Measurements from ENCODE around the gene MYLK. TPM values are rescaled to one million over a fixed set of nuclear protein-coding genes. Genes with fewer than 3 reads are reported as not detected.

Gene MYLK
- polyA plus RNA-seq, 3 donors, result 125 to 143 (median 136) TPM

DNA sequence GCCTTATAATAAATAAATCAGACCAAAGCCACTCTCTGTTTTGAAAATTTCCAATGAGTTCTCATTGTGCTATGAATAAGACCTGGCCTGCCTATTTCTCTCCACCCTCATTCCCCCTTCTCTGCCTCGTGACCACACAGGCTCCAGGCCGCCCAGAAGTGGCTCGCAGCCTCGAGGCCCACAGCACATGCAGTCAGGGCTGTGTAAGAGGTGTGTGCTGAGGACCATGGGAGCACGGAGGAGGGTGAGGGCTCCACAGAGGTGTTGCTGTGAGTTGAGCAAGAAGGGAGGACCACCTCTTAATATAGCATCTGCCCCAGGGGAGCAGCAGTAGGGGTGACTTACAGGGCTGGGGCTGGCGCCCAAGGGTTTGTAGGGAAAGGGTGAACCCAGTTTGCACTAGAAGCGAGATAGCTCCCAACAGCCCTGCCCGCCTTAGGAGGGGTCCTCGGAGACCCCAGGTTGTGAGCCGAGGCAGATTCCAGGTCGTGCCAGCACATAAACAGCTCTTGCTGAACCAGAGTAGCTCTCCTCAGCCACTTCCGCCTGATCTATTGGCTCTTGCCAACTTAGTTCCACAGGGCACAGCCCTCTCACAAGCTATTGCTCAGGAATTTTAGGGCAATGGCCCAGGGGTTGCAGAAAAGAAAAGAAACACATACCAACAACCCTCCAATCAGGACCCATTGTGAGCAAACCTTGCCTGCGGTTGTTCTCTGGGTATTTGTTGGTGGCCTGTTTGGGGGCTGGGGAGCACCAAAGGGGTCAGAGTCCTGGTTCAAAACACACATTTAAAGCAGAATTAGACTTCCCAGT lies 117.7 kb downstream of the MYLK start:
- no peak for DNase-seq (ENCODE audit: extremely low read depth in 1 of 11, low read depth in 9 of 11, low spot score in 4 of 11)

DNA sequence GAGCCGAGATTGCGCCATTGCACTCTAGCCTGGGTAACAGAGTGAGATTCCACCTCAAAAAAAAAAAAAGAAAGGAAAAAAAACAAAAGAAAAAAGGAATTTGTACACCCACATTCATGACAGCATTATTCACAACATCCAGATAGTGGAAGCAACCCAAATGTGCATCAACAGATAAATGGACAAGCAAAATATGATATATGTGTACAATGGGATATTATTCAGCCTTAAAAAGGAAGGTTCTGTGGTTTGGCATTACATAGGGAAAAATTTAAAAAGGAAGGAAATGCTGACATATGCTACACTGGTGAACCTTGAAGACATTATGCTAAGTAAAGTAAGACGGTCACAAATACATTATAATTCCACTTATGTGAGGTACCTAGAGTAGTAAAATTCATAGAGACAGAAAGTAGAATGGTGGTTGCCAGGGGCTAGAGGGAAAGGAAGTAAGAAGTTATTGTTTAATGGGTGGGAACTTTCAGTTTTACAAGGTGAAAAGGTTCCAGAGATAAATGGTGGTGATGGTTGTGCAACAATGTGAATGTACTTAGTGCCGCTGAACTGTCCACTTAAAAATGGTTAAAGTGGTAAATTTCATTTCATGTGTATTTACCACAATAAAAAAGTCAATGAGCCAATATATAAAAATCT lies 118.5 kb downstream of the MYLK start:
- no peak for DNase-seq (ENCODE audit: extremely low read depth in 1 of 11, low read depth in 9 of 11, low spot score in 4 of 11)

DNA sequence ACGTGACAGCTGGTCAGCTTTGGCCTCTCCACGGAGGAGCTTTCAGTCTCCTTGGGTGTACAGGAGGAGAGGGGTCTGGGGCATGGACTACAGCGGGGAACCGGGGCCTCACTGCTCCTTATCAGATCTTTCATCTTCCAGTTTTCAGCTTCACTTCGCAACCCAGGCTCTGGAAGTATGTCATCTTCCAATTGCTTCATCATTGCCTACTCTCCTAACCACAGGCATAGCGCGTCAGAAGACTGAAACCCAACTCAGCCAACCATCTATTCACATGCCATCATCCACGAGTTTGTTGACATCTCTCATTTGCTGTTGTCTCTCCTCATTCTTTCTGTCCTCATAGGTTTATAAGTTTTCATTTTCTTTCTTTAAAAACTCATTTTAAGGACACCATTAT lies 119.5 kb downstream of the MYLK start:
- DNase-seq (ENCODE audit: extremely low read depth in 1 of 11, low read depth in 9 of 11, low spot score in 4 of 11), result no peak

DNA sequence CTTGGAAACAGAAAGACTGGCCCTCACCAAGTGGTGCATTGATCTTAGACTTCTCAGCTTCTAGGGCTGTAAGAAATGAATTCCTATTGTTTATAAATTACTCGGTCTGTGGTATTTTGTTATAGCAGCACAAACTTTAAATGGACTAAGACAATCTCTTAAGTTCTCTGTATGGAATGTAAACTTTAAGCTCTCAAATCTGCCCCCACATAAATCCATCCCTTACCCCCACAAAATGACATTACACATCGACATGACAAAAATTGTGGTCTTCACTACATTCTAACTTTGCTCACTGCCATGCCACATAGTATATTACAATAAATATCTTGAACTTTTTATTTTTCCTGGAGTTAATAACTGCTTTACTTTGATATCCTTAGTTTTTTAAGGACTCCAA lies 121.3 kb downstream of the MYLK start:
- DNase-seq (ENCODE audit: extremely low read depth in 1 of 11, low read depth in 9 of 11, low spot score in 4 of 11), result no peak

DNA sequence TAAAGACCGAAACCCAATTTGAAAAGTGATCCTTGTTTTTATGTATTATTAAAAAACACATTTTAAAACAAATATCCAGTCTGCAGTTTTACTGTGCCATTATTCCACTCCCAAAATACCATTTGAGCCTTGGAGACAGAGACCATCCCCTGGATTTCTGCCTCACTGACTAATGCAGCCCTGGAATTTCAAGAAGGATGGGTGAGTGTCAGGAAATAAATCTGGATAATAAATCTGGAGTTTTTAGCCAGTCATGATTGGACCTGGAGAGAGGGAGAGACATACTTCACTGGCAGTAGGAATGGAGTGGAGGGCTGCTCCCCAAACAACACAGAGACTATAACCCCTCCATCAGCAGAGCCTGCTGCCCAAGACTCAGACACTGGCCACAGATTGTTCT lies 123.3 kb downstream of the MYLK start:
- no peak for DNase-seq (ENCODE audit: extremely low read depth in 1 of 11, low read depth in 9 of 11, low spot score in 4 of 11)

DNA sequence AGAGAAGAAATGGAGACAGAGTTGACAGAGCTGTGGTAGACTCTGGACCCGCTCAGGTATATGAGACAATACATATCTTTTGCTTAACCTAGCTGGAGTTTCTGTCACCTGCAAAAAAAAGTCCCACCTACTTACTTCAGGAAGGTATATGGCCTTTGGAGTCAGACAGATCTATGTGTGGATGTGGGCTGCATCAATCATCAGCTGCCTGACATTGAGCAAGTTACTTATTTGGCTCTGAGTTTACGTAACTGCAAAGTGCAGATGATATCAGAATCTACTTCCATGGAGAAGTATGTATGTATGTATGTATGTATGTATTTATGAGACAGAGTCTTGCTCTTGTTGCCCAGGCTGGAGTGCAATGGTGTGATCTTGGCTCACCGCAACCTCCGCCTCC lies 124.3 kb downstream of the MYLK start:
- DNase-seq (ENCODE audit: extremely low read depth in 1 of 11, low read depth in 9 of 11, low spot score in 4 of 11), result no peak

DNA sequence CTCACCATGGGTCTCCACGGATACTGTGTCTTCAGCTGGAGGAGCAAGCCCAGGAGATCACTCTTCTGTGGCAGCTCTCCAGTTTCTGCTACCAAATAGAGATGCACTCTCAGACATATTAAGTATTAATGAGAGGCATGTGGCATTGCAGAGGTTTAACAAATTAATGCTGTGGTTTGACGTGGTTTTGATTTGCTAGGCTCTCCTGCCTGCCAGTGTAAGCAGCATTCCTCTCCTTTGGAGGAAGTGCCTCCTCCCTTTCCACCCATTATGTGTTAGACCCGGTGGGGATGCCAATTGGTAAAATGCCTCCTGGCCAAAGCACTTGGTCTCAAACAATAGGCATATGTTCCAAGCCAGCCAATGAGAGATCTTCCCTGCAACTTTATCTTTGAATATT lies 124.8 kb downstream of the MYLK start:
- DNase-seq (ENCODE audit: extremely low read depth in 1 of 11, low read depth in 9 of 11, low spot score in 4 of 11), result no peak

GRCh38 chr3:123758081-123758564 lies 126.0 kb downstream of the MYLK start:
- DNase-seq (ENCODE audit: extremely low read depth in 1 of 11, low read depth in 9 of 11, low spot score in 4 of 11), result no peak

DNA sequence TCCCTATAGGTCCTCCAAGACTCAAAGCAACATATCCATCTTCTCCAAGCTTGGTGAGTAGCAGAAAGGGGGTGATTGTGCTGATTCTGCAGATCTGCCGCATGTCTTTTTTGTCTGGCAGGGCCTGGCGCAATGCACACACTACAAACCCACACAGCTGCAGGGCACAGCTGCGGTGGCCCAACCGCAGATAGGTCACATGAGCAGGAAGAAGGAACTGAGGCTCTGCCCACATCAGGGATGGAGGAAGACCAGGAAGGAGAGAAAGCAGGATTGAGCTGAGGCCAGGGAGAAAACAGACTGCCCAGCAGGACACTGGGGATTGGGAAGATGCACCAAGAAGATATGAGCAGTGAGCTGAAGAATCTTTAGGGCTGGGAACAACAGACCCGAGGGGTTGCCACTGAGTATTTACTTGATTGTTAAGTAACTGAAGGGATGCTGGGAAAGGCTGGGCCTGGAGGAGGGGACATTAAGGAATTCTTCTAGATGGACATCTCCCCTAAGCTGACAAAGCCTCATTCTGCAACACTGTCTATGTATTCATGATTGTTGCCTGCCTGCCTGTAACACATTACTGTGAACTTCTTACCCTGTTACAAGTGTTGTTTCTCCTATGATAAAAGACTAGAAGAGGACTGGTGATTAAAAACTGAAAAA lies 126.7 kb downstream of the MYLK start:
- DNase-seq (ENCODE audit: extremely low read depth in 1 of 11, low read depth in 9 of 11, low spot score in 4 of 11), result no peak

GRCh38 chr3:123755501-123755900 lies 128.6 kb downstream of the MYLK start:
- DNase-seq (ENCODE audit: extremely low read depth in 1 of 11, low read depth in 9 of 11, low spot score in 4 of 11), result no peak

DNA sequence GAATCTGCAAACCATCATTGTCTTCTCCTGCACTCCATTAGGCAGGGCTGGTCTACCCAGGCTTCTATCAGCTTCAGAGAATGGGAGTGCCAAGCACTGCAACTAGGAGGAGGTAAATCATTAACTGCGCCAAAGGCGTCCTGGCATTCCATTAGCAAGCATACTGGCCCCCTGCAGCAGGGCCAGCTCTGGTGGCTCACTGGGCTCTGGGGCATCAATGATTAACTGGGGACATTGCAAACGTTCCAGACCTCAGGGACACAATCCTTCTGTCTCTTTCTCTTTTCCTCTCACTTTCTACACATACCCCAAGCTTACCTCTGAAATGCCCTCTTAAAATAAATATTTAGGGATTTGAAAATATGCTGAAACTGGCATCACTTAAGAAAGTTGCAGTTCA lies 129.0 kb downstream of the MYLK start:
- peak; percentile 36 to 82 (median 58) for DNase-seq (ENCODE audit: extremely low read depth in 1 of 11, low read depth in 9 of 11, low spot score in 4 of 11)

GRCh38 chr3:123753286-123753685 lies 130.8 kb downstream of the MYLK start:
- no peak for DNase-seq (ENCODE audit: extremely low read depth in 1 of 11, low read depth in 9 of 11, low spot score in 4 of 11)

DNA sequence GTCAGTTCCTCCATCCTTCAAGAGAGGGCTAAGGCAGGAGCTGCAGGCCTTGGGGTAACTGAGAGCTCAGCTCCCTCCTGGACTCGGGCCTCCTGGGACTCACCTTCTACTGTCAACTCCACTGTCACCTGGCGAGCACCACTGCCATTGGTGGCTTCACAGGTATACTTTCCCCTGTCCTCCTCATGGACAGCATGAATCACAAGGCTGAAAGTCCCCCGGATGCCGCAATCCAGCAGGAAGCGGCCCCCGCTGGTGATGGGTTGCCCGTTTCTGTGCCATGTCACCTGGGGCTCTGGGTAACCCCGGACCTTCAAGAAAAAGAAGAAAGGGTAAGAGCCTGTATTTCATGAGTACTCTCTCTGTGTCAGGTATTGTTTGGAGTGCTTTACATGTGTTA lies 131.9 kb downstream of the MYLK start:
- DNase-seq (ENCODE audit: extremely low read depth in 1 of 11, low read depth in 9 of 11, low spot score in 4 of 11), result no peak

GRCh38 chr3:123751433-123751832 lies 132.7 kb downstream of the MYLK start:
- no peak for DNase-seq (ENCODE audit: extremely low read depth in 1 of 11, low read depth in 9 of 11, low spot score in 4 of 11)

DNA sequence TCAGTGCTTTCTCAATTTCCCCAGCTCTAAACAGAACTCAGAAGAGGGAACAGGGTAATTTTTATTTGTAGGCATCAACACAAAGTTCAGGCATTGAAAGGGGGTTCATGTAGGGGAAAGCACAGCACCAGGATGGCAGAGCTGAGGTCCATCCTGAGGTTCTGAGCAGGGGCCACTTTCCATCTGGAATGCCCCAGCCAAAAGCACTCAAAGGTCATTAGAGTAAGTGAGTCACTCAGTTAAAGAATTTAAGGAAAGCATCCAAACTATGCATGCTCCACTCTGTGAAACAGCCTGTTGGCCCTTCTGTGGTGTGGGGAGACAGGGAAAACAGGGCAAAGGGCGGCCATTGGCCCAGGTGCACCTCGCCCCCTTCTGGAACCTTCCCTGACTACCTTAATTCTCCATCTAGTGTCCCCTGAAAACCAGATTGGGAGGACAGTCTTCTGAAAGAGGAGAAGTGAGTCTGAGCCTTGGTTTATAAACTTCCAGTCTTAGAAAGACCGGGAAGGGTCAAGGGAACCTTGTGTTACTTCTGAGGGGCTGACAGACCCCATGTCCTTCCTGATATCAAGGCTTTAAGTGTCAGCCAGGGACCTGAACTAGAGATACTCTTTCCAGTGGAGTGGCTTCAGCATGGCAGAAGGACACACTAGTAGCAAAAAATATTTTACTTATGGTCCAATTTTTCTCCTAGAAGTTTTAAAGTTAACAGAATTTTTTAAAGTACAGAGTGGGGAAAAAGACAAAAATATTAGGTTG lies 133.3 kb downstream of the MYLK start:
- no peak for DNase-seq (ENCODE audit: extremely low read depth in 1 of 11, low read depth in 9 of 11, low spot score in 4 of 11)

GRCh38 chr3:123750209-123750608 lies 133.9 kb downstream of the MYLK start:
- no peak for DNase-seq (ENCODE audit: extremely low read depth in 1 of 11, low read depth in 9 of 11, low spot score in 4 of 11)

DNA sequence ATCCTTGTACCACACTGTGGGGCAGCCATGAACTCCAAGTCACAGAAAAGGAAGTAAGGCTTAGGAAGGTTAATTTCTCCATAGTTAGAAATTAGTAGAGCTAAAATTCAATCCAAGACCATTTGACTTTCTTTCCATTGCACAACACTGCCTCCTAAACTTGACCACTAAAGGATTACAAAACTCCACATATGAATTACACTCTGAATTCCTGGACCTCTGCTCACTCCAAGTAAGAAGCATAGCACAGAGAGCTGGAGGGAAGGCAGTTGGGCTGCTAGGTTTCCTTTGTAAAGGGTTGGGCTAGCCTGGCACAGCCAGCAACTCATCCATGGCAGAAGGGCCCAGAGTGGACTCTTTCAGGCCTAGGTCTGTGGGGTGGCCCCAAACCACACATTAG lies 134.4 kb downstream of the MYLK start:
- DNase-seq (ENCODE audit: extremely low read depth in 1 of 11, low read depth in 9 of 11, low spot score in 4 of 11), result no peak

DNA sequence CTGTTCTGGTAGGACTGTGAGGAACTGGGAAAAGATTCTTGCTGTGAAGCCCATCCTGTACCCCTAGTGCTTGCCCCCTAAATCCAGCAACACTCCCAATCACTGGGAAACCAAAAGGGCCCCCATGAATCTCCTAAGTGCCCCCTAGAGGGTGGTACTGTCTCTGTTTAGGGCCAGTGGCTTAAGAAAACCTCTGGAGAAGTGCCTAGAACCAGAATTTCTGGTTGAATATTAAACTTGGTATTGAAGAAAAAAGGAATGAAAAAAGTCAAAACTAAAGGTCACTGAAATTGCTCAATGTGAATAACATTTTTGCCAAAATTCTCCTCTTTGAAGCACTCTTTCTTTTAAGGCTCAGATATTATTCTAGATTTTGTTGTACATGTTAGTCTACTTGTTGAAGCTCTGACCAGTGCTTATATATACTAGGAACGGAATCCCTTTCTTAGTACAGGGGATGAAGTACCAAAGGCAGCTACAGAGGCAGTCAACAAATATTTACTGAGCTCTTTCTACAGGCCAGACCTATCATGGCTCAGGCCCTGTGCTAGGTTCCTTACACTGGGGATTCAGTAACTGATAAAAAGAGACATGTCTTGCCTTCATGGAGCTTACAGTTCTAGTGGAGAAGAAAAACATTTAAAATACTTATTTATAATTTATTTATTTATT lies 138.8 kb downstream of the MYLK start:
- no peak for DNase-seq (ENCODE audit: extremely low read depth in 1 of 11, low read depth in 9 of 11, low spot score in 4 of 11)

DNA sequence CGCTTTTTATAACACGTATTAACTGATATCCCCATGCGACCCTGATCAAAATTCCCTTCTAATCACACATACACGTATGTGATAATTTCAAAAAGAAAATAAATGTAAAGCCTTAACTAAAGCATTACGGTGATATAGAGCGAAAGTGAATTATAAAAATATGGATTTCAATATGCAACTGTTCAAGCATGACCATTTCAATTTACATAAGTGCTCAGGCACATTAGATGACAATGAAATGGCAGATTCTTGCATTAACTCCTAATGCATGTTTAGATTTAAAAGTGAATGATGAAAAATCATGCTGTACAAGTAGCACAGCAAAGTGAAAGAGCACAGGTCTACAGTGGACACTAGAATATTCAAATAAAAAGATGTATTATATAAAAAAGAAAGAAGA lies 140.1 kb downstream of the MYLK start:
- DNase-seq (ENCODE audit: extremely low read depth in 1 of 11, low read depth in 9 of 11, low spot score in 4 of 11), result no peak

All from renal cortex interstitium (tissue), 11 donors.